ENCODE results near the gene SOX21.
A peak's percentile ranks its signal among the peaks of the same experiment; 100 is the strongest.

SOX21 gene

DNA sequence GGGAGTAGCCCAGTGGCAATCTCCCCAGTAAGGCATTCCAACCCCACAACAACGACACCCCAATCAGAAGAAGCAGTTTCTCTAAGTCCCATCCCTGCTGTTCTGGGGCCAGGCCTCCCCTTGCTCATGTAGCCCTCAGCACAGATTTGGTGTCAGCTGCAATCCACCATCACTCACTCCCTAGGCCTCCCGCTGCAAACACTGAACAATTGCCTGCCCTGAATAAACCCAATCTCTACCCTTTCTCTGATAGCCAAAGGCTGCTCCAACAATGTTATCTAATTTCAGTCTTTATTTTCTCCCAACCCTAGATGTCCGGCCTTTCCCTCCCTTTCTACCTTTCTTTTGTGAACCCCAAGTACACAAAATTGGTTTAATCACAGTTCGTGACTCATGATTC lies 5.6 kb upstream of the SOX21 start:
- Histone ChIP-seq H3K4me3 (replicated peaks; ENCODE audit: low read depth, low read length) (no peak overlapping the region), H3K27me3 (replicated peaks; ENCODE audit: control insufficient read depth, insufficient read depth, low read length) (peaks cover 3% of the 10 kb centered on the region), H3K36me3 (ENCODE audit: control insufficient read depth, insufficient read depth, low read length) (no peaks in the 10 kb centered on the region)
- no peak for DNase-seq (ENCODE audit: extremely low read depth, insufficient read length)
- TF ChIP-seq, protein P1, sequence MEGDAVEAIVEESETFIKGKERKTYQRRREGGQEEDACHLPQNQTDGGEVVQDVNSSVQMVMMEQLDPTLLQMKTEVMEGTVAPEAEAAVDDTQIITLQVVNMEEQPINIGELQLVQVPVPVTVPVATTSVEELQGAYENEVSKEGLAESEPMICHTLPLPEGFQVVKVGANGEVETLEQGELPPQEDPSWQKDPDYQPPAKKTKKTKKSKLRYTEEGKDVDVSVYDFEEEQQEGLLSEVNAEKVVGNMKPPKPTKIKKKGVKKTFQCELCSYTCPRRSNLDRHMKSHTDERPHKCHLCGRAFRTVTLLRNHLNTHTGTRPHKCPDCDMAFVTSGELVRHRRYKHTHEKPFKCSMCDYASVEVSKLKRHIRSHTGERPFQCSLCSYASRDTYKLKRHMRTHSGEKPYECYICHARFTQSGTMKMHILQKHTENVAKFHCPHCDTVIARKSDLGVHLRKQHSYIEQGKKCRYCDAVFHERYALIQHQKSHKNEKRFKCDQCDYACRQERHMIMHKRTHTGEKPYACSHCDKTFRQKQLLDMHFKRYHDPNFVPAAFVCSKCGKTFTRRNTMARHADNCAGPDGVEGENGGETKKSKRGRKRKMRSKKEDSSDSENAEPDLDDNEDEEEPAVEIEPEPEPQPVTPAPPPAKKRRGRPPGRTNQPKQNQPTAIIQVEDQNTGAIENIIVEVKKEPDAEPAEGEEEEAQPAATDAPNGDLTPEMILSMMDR (IDR thresholded peaks at IDR 0.05; ENCODE audit: insufficient read depth, low read length, poor library complexity, severe bottlenecking), result no peak

DNA sequence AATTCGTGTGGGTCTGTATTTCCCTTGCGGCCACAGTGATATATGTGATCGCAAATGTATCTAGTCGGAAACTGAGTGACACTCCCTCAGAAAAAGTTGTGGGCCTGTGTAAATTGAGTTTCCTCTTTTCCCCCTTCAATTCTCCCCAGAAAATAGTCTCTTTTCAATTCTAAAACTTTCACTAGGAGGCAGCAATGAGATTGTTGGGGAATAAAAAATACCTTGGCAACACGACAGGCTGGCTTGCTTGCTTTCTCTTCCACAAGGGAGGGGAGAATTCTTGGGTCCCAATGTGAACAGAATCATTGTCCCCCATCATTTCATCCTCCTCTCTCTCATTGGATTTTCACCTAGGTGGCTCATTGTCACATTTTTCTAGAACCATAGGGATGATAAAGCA lies 3.7 kb upstream of the SOX21 start:
- H3K4me3 ChIP-seq (replicated peaks; ENCODE audit: low read depth, low read length), result no peak overlapping the region
- no peak for DNase-seq (ENCODE audit: extremely low read depth, insufficient read length)
- H3K27me3 ChIP-seq (replicated peaks; ENCODE audit: control insufficient read depth, insufficient read depth, low read length), result peaks cover 3% of the 10 kb centered on the region; the same call in 1 of the 2 replicates
- no peaks in the 10 kb centered on the region for H3K36me3 ChIP-seq (ENCODE audit: control insufficient read depth, insufficient read depth, low read length)
- TF ChIP-seq, protein P1 (IDR thresholded peaks at IDR 0.05; ENCODE audit: insufficient read depth, low read length, poor library complexity, severe bottlenecking), result no peak

- H3K4me3 ChIP-seq (replicated peaks; ENCODE audit: low read depth, low read length), result no peak overlapping the region
Observed at GRCh38 chr13:94713561-94714182, 1.3 kb upstream of the SOX21 start.

GRCh38 chr13:94712812-94713560 lies 641 bp upstream of the SOX21 start:
- H3K4me3 ChIP-seq (replicated peaks; ENCODE audit: low read depth, low read length), result no peak overlapping the region
- peaks cover 3% of the 10 kb centered on the region for H3K27me3 ChIP-seq (replicated peaks; ENCODE audit: control insufficient read depth, insufficient read depth, low read length)
- no peaks in the 10 kb centered on the region for H3K36me3 ChIP-seq (ENCODE audit: control insufficient read depth, insufficient read depth, low read length)
- TF ChIP-seq, protein P1 (IDR thresholded peaks at IDR 0.05; ENCODE audit: insufficient read depth, low read length, poor library complexity, severe bottlenecking), result no peak
- peak; percentile 41 for DNase-seq (ENCODE audit: extremely low read depth, insufficient read length)

More at GRCh38 chr13:94713561-94714182, 1.3 kb upstream of the SOX21 start:
- TF ChIP-seq, protein P1 (IDR thresholded peaks at IDR 0.05; ENCODE audit: insufficient read depth, low read length, poor library complexity, severe bottlenecking), result no peak
- Histone ChIP-seq H3K36me3 (ENCODE audit: control insufficient read depth, insufficient read depth, low read length) (no peaks in the 10 kb centered on the region), H3K27me3 (replicated peaks; ENCODE audit: control insufficient read depth, insufficient read depth, low read length) (peaks cover 3% of the 10 kb centered on the region; the same call in 1 of the 2 replicates)
- DNase-seq (ENCODE audit: extremely low read depth, insufficient read length), result no peak

DNA sequence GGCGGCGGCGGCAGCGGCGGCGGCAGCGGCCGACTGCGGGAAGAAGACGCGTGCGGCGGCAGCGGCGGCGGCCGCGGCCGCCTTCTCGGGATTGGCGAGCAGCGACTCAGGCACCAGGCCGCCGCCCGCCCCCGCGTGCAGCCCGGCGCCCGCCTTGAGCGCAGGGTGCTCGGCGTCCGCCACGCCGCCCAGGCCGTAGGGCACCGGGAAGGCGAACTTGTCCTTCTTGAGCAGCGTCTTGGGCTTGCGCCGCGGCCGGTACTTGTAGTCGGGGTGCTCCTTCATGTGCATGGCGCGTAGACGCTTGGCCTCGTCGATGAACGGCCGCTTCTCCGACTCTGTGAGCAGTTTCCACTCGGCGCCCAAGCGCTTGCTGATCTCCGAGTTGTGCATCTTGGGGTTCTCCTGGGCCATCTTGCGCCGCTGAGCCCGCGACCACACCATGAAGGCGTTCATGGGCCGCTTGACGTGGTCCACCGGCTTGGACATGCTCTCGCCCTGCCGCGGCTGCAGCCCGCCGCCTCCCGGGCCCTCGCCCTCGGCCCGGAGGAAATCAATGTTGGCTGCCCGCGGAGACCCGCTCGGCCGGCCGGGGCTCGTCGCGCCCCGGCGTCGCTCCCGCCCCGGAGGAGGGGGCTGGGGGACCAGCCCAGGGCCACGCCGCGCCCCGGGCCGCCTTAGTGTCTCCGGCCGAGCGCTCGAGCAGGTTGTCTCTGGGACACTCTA lies 621 bp downstream of the SOX21 start:
- Histone ChIP-seq H3K27me3 (replicated peaks; ENCODE audit: control insufficient read depth, insufficient read depth, low read length) (peaks cover 3% of the 10 kb centered on the region), H3K4me3 (replicated peaks; ENCODE audit: low read depth, low read length) (no peak overlapping the region), H3K36me3 (ENCODE audit: control insufficient read depth, insufficient read depth, low read length) (no peaks in the 10 kb centered on the region)
- TF ChIP-seq, protein P1 (IDR thresholded peaks at IDR 0.05; ENCODE audit: insufficient read depth, low read length, poor library complexity, severe bottlenecking), result no peak
- DNase-seq (ENCODE audit: extremely low read depth, insufficient read length), result no peak

Measured in GM06990 (cell line).